GM18526 (cell line): ENCODE data around the gene DNAH12.

ENCODE experiments used
- POLR2A ChIP-seq: IDR thresholded peaks from 3 replicates; pipeline ENCODE4 v1.6.1; 2011; ENCODE audit not compliant: insufficient read length; ENCODE audit errors: extremely low read depth

The DNAH12 gene

GRCh38 chr3:57451150-57451846 lies 92.8 kb downstream of the DNAH12 start:
- no peak for TF ChIP-seq POLR2A

GRCh38 chr3:57446318-57446841 lies 97.8 kb downstream of the DNAH12 start:
- no peak for TF ChIP-seq POLR2A

- no peak for TF ChIP-seq POLR2A
Observed at GRCh38 chr3:57444469-57444868, 99.7 kb downstream of the DNAH12 start.

GRCh38 chr3:57436195-57436761 lies 107.9 kb downstream of the DNAH12 start:
- no peak for TF ChIP-seq POLR2A

GRCh38 chr3:57434041-57434440 lies 110.1 kb downstream of the DNAH12 start:
- TF ChIP-seq POLR2A, result no peak

GRCh38 chr3:57423335-57423734 lies 120.8 kb downstream of the DNAH12 start:
- no peak for TF ChIP-seq POLR2A

- no peak for TF ChIP-seq POLR2A
Observed at GRCh38 chr3:57421336-57421735, 122.8 kb downstream of the DNAH12 start.

GRCh38 chr3:57420001-57420400 lies 124.1 kb downstream of the DNAH12 start:
- TF ChIP-seq POLR2A, result no peak

GRCh38 chr3:57411715-57412114 lies 132.4 kb downstream of the DNAH12 start:
- no peak for TF ChIP-seq POLR2A

- TF ChIP-seq POLR2A, result no peak
Observed at GRCh38 chr3:57409471-57409870, 134.7 kb downstream of the DNAH12 start.

- no peak for TF ChIP-seq POLR2A
Observed at GRCh38 chr3:57402675-57403074, 141.5 kb downstream of the DNAH12 start.

GRCh38 chr3:57397175-57398026 lies 146.7 kb downstream of the DNAH12 start:
- no peak for TF ChIP-seq POLR2A

- no peak for TF ChIP-seq POLR2A
Observed at GRCh38 chr3:57393977-57394376, 150.2 kb downstream of the DNAH12 start.

- TF ChIP-seq POLR2A, result no peak
Observed at GRCh38 chr3:57391767-57392166, 152.4 kb downstream of the DNAH12 start.

- no peak for TF ChIP-seq POLR2A
Observed at GRCh38 chr3:57389271-57389670, 154.9 kb downstream of the DNAH12 start.

GRCh38 chr3:57386307-57386706 lies 157.8 kb downstream of the DNAH12 start:
- TF ChIP-seq POLR2A, result no peak

GRCh38 chr3:57385498-57385897 lies 158.6 kb downstream of the DNAH12 start:
- no peak for TF ChIP-seq POLR2A

- TF ChIP-seq POLR2A, result no peak
Observed at GRCh38 chr3:57383838-57384237, 160.3 kb downstream of the DNAH12 start.
